HepG2 (cell line): Measurements from ENCODE around the gene MEIS1.

Experiments used
- ATAD3A ChIP-seq: sonication (generic); formaldehyde crosslinking; IDR thresholded peaks from 2 replicates; pipeline ENCODE4 v1.4.0; 2020; ENCODE audit warnings: missing genetic modification reagents
- BRF2 ChIP-seq: sonication (generic); formaldehyde crosslinking; IDR thresholded peaks from 2 replicates; pipeline ENCODE4 v1.8.1; 2022; ENCODE audit warnings: mild to moderate bottlenecking, missing genetic modification reagents
- CBFB ChIP-seq: sonication (generic); formaldehyde crosslinking; IDR thresholded peaks from 2 replicates; pipeline ENCODE4 v1.4.0; 2020; ENCODE audit warnings: missing genetic modification reagents
- FOXM1 ChIP-seq: sonication (generic); formaldehyde crosslinking; IDR thresholded peaks from 2 replicates; pipeline ENCODE4 v1.5.0; 2020; ENCODE audit warnings: missing genetic modification reagents
- HMGXB4 ChIP-seq, 2 experiments: sonication (generic) in 1 of 2; formaldehyde crosslinking in 1 of 2; IDR thresholded peaks; 2 replicates each; pipeline versions ENCODE4 v1.4.0 to v1.6.1; 2018 to 2020; ENCODE audit warnings: missing genetic modification reagents in 2 of 2, borderline replicate concordance in 1 of 2, low read depth in 1 of 2, mild to moderate bottlenecking in 1 of 2, missing biosample characterization in 1 of 2
- KLF6 ChIP-seq: IDR thresholded peaks from 2 replicates; pipeline ENCODE4 v1.8.0; 2016; ENCODE audit warnings: missing biosample characterization, missing genetic modification reagents
- PHF20 ChIP-seq: sonication (generic); formaldehyde crosslinking; IDR thresholded peaks from 2 replicates; pipeline ENCODE4 v1.5.0; 2020; ENCODE audit warnings: mild to moderate bottlenecking, missing genetic modification reagents
- POLR2A ChIP-seq, 2 experiments: IDR thresholded peaks; 2 replicates each; pipeline ENCODE4 v1.6.1; 2011; ENCODE audit warnings: low read depth in 2 of 2, low read length in 2 of 2, mild to moderate bottlenecking in 1 of 2, moderate library complexity in 1 of 2; ENCODE audit not compliant: insufficient read depth in 1 of 2
- RBM39 ChIP-seq: fragments of 200-400 bp; formaldehyde crosslinking; IDR thresholded peaks from one replicate; pipeline ENCODE4 v1.6.1; 2018; ENCODE audit warnings: antibody characterized with exemption, mild to moderate bottlenecking, low read depth, low read length; ENCODE audit not compliant: poor library complexity, severe bottlenecking
- RFX5 ChIP-seq: IDR thresholded peaks from 2 replicates; pipeline ENCODE4 v1.6.1; 2011; ENCODE audit warnings: low read depth, low read length, improper control_type of control experiment
- ZHX1 ChIP-seq: sonication (generic); formaldehyde crosslinking; IDR thresholded peaks from 2 replicates; pipeline ENCODE4 v1.8.1; 2022; ENCODE audit warnings: low read depth, mild to moderate bottlenecking, missing genetic modification reagents
- ZNF550 ChIP-seq: sonication (generic); formaldehyde crosslinking; IDR thresholded peaks from 2 replicates; pipeline ENCODE4 v1.4.0; 2020; ENCODE audit warnings: mild to moderate bottlenecking, missing genetic modification reagents, borderline replicate concordance
- TF ChIP-seq, protein P1 (sequence below): sonication (generic); formaldehyde crosslinking; IDR thresholded peaks from 2 replicates; pipeline ENCODE4 v1.4.0; 2020; ENCODE audit warnings: missing genetic modification reagents

DNA sequence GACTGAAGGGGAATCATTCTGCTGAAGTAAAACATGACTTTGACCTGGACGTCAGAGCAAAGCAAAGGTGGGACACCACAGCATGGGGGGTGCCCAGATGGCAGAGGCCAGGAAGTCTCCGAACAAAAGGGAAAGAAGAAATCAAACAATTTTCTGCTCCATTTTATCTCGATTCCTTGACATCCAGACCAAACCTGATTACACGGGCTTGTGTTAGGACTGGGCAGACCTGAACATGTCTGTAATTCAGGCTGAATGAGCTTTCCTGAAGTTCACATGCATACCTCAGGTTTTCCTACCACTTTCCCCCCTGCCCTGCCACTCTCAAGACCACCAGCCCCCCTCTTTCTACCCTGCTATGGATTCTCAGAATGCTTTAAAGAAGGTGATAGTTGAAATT, 44.8 kb upstream of the MEIS1 start:
- TF ChIP-seq POLR2A (IDR thresholded peaks at IDR 0.05; ENCODE audit: insufficient read depth in 1 of 2, low read depth in 2 of 2, low read length in 2 of 2) = no peak
- no peak for TF ChIP-seq RBM39
- no peak for TF ChIP-seq ZNF550 (CRISPR knock-in tag)
- TF ChIP-seq KLF6 (CRISPR knock-in tag) = no peak
- no peak for TF ChIP-seq ATAD3A (CRISPR knock-in tag)
- TF ChIP-seq FOXM1 (CRISPR knock-in tag) = no peak
- no peak for TF ChIP-seq ZHX1 (CRISPR knock-in tag)
- no peak for TF ChIP-seq BRF2
- TF ChIP-seq, protein P1, sequence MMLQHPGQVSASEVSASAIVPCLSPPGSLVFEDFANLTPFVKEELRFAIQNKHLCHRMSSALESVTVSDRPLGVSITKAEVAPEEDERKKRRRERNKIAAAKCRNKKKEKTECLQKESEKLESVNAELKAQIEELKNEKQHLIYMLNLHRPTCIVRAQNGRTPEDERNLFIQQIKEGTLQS (CRISPR knock-in tag) = no peak
- no peak for TF ChIP-seq PHF20 (CRISPR knock-in tag)
- TF ChIP-seq HMGXB4 (CRISPR knock-in tag; IDR thresholded peaks at IDR 0.05; ENCODE audit: borderline replicate concordance in 1 of 2, low read depth in 1 of 2) = no peak
- no peak for TF ChIP-seq RFX5
- TF ChIP-seq CBFB (CRISPR knock-in tag) = no peak
